ENCODE measurements around the gene PLEKHH2. TPM values are rescaled to one million over a fixed set of nuclear protein-coding genes. Genes with fewer than 3 reads are reported as not detected.

The PLEKHH2 gene
- total RNA-seq, 3 donors from 2014 or later, result 0.16 to 0.33 (median 0.26) TPM

DNA sequence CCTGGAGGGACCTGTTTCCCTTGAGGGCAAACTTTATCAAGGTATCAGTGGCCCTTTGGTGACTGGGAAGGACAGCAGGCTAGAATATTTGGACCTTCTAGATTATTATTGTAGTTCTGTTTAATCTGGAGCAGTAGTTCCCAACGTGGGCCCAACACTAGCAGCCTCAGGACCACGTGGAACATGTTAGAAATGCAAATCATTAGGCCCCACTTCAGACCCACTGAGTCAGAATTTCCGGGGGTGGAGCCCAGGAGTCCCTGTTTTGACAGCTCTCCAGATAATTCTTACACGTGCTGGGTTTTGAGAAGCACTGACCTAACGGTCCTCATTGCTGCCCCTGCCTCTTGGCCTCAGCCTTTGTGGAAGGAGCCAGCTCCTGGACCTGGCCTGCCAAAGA lies 111.3 kb downstream of the PLEKHH2 start:
- H3K27me3 Mint-ChIP-seq (ENCODE audit: low read depth), result no peaks in the 10 kb centered on the region
- DNase-seq (no peak), ATAC-seq (no peak)
- no peak overlapping the region for H3K4me3 Mint-ChIP-seq
- H3K36me3 Mint-ChIP-seq (ENCODE audit: insufficient read depth), result peaks cover 1% of the 10 kb centered on the region
- H3K9me3 Mint-ChIP-seq, result no peaks in the 10 kb centered on the region
- no peaks in the 10 kb centered on the region for H3K4me1 Mint-ChIP-seq (ENCODE audit: low read depth)

DNA sequence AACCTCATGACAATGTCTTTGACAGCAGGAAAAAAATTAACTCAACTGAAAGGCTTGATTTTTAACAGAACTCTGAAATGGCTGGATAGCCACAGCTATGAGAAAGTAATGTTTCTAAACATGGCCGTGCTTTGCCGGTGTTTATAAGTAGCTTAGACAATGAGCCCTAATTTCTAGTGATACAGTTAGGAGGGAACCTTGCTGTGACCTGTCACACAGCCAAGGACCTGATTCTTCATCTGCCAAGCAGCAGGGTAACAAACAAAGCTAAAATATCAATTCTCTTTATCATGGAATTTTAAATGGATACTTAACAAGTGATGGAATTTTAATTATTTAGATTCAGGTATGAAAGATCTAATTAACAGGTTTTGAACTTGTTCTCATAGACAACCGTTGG lies 112.5 kb downstream of the PLEKHH2 start:
- H3K9me3 Mint-ChIP-seq, result no peaks in the 10 kb centered on the region
- H3K27me3 Mint-ChIP-seq (ENCODE audit: low read depth), result no peaks in the 10 kb centered on the region
- no peaks in the 10 kb centered on the region for H3K36me3 Mint-ChIP-seq (ENCODE audit: insufficient read depth)
- no peak overlapping the region for H3K4me3 Mint-ChIP-seq
- DNase-seq, result no peak
- ATAC-seq, result no peak
- H3K4me1 Mint-ChIP-seq (ENCODE audit: low read depth), result no peaks in the 10 kb centered on the region

DNA sequence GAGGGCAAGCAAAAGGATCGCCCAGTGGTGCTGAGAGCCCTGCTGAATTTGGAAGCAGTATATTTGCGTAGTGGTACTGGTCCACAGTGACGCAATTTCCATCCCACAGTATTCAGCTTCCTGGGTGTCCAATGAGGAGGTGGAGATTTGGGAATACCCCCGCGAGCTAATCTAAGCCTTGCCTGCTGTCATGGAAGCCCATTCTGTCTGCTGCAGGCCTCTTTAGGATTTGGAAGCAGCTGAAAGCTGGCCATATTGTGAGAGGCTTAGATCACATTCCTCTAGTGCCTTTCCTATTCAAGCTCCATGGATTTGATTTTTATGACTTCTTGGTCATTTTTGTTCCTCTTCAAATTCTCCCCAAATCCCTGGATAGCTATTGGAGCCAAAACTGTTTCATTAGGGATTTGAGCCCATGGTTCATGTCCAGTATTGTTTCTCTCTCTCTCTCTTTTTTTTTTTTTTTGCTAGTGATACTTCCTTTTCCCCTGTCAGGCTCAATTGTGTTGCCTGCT lies 114.5 kb downstream of the PLEKHH2 start:
- DNase-seq, result no peak
- ATAC-seq, result no peak
- Mint-ChIP-seq H3K4me1 (ENCODE audit: low read depth) (no peaks in the 10 kb centered on the region), H3K4me3 (no peak overlapping the region), H3K27me3 (ENCODE audit: low read depth) (peaks cover 2% of the 10 kb centered on the region), H3K36me3 (ENCODE audit: insufficient read depth) (no peaks in the 10 kb centered on the region), H3K9me3 (no peaks in the 10 kb centered on the region)

DNA sequence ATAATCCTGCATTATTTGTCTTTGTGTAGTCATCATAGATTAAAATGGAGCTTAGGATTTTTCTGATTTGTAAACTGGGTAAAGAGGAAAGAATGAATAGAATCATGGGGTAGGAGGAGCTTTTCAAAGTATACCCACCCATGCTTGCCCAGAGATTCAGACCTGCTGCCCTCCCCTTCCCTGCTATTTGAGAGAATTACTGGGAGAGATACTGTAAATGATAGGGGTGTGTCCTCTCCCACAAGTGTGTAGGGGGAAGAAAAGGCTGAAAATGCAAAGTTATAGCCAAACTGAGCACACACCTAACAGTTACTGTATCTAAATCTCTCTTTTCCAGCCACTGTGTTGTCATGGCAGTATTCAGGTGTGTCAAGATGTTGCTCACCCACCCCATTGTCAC lies 115.2 kb downstream of the PLEKHH2 start:
- H3K4me3 Mint-ChIP-seq, result no peak overlapping the region
- ATAC-seq (no peak), DNase-seq (no peak)
- peaks cover 2% of the 10 kb centered on the region for H3K27me3 Mint-ChIP-seq (ENCODE audit: low read depth)
- H3K4me1 Mint-ChIP-seq (ENCODE audit: low read depth), result no peaks in the 10 kb centered on the region
- no peaks in the 10 kb centered on the region for H3K9me3 Mint-ChIP-seq
- no peaks in the 10 kb centered on the region for H3K36me3 Mint-ChIP-seq (ENCODE audit: insufficient read depth)

DNA sequence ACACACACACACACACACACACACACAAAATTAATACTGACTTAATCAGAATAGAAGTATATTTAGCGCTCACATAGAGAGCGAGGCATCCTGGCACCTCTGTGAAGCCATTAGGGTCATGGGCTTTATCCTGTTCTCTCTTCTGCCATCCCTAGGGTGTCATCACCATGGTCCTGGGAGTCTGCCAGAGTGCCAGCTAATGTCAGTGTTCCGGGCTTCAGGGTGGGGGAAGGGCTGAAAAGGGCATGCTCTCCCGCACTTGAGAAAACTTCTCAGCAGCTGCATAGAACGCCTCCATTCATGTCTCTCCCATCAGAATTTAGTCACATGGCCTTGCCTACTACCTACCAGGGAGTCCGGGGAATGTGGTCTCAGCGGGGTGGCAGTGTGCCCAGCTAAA lies 117.1 kb downstream of the PLEKHH2 start:
- ATAC-seq (no peak), DNase-seq (no peak)
- peaks cover 2% of the 10 kb centered on the region for H3K27me3 Mint-ChIP-seq (ENCODE audit: low read depth)
- no peak overlapping the region for H3K4me3 Mint-ChIP-seq
- no peaks in the 10 kb centered on the region for H3K9me3 Mint-ChIP-seq
- H3K4me1 Mint-ChIP-seq (ENCODE audit: low read depth), result no peaks in the 10 kb centered on the region
- no peaks in the 10 kb centered on the region for H3K36me3 Mint-ChIP-seq (ENCODE audit: insufficient read depth)

DNA sequence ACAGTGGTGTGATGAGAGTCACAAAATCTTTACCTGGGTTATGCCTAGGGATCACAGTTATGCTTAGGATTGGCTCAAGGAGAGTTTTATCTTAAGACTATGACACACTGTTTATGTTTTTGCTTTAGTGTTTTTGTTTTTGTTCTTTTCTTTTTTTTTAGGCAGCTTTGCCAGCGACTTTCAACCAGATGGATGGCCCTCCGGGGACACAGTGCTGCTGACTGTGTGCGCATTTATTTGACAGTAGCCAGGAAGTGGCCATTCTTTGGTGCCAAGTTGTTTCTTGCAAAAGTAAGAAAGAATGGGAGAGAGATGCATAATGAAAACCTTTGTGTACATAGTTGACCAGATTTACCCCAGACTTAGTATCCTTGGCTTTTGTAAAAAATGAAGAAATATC lies 121.7 kb downstream of the PLEKHH2 start:
- Mint-ChIP-seq H3K36me3 (ENCODE audit: insufficient read depth) (no peaks in the 10 kb centered on the region), H3K9me3 (no peaks in the 10 kb centered on the region), H3K27me3 (ENCODE audit: low read depth) (peaks cover 2% of the 10 kb centered on the region), H3K4me3 (no peak overlapping the region), H3K4me1 (ENCODE audit: low read depth) (no peaks in the 10 kb centered on the region)
- DNase-seq (no peak), ATAC-seq (no peak)

DNA sequence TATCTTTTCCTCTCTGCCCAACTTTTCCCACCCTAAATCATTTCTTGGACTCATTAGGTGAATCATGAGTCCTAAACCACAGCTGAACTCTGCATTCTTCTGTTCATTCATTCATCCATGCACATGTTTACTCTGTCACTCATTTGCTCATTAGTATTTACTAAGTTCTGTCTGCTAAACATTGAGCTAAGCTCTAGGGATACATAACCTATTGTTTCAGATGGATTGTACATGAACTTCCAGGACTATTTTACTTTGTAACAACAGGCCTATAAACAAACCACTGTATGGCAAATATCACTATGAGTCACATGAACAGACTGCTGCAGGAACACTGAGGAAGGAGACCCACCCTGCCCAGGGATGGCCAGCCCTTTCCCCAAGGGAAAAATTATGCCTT lies 122.1 kb downstream of the PLEKHH2 start:
- H3K4me1 Mint-ChIP-seq (ENCODE audit: low read depth), result no peaks in the 10 kb centered on the region
- H3K36me3 Mint-ChIP-seq (ENCODE audit: insufficient read depth), result no peaks in the 10 kb centered on the region
- DNase-seq, result no peak
- H3K27me3 Mint-ChIP-seq (ENCODE audit: low read depth), result peaks cover 2% of the 10 kb centered on the region
- H3K9me3 Mint-ChIP-seq, result no peaks in the 10 kb centered on the region
- no peak overlapping the region for H3K4me3 Mint-ChIP-seq
- no peak for ATAC-seq

DNA sequence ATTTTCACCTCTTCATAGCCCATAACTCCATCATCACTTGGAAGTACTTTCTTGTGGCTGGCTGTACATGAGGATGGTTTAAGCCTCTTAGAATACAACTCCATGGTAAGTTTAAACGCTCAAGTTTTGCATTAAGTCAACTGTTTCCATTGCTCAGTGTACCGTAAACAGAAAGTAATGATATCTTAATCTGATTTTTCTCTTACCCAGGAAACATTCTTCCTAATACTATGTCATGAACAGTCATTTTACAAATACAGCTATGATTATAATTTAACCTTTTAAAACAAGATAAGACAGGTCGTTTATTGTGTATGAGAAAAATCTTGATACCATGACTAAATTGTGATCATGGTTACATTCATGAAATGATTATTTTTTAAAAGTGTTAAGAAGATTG lies 125.2 kb downstream of the PLEKHH2 start:
- ATAC-seq (peak; percentile 67 to 71), DNase-seq (no peak)
- no peak overlapping the region for H3K4me3 Mint-ChIP-seq
- no peaks in the 10 kb centered on the region for H3K36me3 Mint-ChIP-seq (ENCODE audit: insufficient read depth)
- H3K4me1 Mint-ChIP-seq (ENCODE audit: low read depth), result peaks cover 3% of the 10 kb centered on the region
- no peaks in the 10 kb centered on the region for H3K9me3 Mint-ChIP-seq
- no peaks in the 10 kb centered on the region for H3K27me3 Mint-ChIP-seq (ENCODE audit: low read depth)

DNA sequence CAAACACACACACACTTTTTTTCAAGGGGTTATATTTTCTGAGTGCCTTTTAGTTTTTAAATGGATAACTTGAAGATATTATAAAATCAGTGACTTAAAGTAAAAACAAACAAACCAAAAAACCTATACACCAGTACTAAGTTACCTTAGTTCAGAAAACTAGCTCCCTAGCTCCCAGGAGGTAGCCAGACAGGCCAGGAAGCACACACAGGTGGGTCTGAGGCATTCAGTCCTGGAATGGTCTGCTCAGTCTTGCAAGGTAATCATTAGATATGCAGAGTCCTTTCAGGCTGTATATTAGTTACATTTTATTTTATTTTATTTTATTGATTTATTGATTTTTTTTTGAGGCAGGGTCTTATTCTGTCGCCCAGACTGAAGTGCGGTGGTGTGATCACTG lies 126.0 kb downstream of the PLEKHH2 start:
- Mint-ChIP-seq H3K9me3 (no peaks in the 10 kb centered on the region), H3K4me1 (ENCODE audit: low read depth) (peaks cover 3% of the 10 kb centered on the region), H3K4me3 (no peak overlapping the region), H3K27me3 (ENCODE audit: low read depth) (no peaks in the 10 kb centered on the region), H3K36me3 (ENCODE audit: insufficient read depth) (no peaks in the 10 kb centered on the region)
- ATAC-seq, result no peak
- no peak for DNase-seq

DNA sequence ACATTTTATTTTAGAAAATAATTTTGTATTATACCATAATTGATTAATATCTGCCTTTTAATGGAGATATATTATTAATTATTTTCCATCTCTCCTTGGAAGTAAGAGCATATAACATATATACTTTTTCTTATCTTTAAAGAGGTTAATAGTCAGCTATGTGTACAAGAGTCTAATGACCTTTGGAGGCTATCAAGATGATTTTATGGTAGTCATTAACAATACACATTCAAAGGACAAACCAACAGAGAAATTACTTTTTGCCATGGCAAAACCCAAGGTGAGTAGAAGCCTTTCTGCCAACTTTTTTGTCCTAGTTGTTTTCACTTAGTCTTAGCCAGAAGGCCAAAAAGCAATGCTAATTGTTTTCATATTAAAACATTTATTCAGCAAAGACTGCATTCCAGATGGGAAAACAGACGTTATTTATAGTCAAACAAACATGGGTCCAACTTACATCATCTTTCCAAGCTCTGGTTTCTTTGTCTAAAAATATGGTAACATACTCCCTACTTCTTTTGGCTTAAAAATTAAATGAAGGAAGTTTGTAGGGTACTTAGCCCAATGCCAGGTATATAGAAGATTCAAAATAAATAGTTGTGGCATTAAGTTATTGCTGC lies 127.1 kb downstream of the PLEKHH2 start:
- Mint-ChIP-seq H3K4me1 (ENCODE audit: low read depth) (peaks cover 3% of the 10 kb centered on the region), H3K36me3 (ENCODE audit: insufficient read depth) (no peaks in the 10 kb centered on the region), H3K9me3 (no peaks in the 10 kb centered on the region), H3K27me3 (ENCODE audit: low read depth) (no peaks in the 10 kb centered on the region), H3K4me3 (no peak overlapping the region)
- ATAC-seq (no peak), DNase-seq (no peak)

DNA sequence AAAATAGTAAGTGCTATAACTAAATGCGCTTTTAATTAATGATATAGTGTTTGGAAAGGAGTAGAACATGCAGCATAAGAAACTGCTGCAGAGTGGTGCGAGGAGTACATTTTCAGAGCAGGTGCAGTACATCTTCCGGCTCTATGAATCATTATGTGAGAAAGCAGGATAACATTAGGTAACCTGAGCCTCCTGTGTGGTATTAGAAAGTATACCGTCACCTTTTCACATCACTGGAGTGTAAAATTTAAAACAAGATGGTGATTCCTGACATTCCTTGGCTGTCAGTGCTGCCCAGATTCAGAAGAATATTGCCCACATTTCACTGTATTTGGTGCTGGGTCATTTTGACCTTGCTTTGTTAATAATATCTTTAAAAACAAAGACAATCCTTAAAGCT lies 128.9 kb downstream of the PLEKHH2 start:
- no peak overlapping the region for H3K4me3 Mint-ChIP-seq
- ATAC-seq, result no peak
- no peaks in the 10 kb centered on the region for H3K9me3 Mint-ChIP-seq

DNA sequence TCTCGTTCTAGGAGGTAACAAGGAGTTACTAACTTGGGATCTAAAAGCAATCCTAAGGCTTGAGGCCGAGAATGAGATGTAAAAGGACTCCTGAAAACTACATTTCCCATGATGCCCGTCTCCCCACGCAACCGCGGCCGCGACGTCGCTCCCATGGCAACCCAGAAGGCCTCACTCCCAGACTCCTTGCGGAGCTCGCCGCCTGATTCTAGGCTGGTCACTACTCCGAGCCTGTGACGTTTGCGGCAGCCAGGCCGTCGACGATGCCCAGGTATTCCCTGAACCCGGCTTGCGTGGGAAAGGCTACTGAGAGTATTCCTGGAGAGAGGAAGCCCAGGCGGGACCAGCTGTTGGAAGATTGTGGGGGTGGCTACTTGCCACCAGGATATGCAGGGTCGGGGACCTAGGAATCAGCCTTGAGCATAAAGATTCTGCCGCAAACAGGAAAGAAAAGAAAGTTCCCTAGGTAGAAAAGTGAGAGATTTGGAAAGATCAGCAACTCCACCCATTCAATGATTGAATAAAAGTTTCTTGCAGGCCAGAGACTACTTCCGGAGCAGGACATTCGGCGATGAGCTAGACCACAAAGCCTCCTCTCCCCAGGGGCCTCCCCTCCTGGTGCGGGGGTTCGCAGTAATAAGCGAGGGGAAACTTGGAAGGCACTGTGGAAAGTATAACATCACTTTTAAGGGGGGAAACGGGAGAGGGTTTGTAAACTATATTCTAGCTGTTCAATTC lies 137.0 kb downstream of the PLEKHH2 start, which contains the start of gene DYNC2LI1:
Gene DYNC2LI1 (plus strand): TSS at position 164 of the 738 bp plus-strand sequence. CDS start 100 bp downstream, at position 264.
- ATAC-seq (peak; percentile 97 to 99), DNase-seq (peak; percentile 69)
- peak within 1 kb of the TSS; percentile 98 for H3K4me3 Mint-ChIP-seq
- H3K27me3 Mint-ChIP-seq (ENCODE audit: low read depth), result no peaks in the 10 kb centered on the region
- H3K4me1 Mint-ChIP-seq (ENCODE audit: low read depth), result peaks cover 16% of the 10 kb centered on the region
- no peaks in the 10 kb centered on the region for H3K36me3 Mint-ChIP-seq (ENCODE audit: insufficient read depth)
- no peaks in the 10 kb centered on the region for H3K9me3 Mint-ChIP-seq

More for the DNA sequence above, 128.9 kb downstream of the PLEKHH2 start:
- H3K27me3 Mint-ChIP-seq (ENCODE audit: low read depth), result no peaks in the 10 kb centered on the region
- no peak for DNase-seq
- no peaks in the 10 kb centered on the region for H3K36me3 Mint-ChIP-seq (ENCODE audit: insufficient read depth)
- H3K4me1 Mint-ChIP-seq (ENCODE audit: low read depth), result peaks cover 3% of the 10 kb centered on the region

DNA sequence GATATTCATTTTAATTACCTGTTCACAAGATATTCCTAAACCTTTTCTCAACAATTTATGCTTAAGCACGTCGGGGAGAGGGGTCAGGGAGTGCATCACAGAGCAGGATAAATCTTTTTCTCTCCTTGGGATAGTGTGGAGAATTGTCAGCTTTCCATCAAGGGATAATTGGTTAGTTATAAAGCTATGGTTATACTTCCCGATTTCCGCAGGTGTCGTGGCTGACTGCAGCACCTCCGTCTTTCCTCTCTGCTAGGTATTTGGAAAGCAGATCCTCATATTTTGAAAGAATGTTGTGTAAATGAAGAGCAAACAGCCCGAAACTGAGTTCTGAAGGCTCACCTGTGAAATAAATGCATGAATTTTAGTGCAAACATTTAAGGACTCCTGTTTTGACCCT lies 137.6 kb downstream of the PLEKHH2 start:
- H3K4me1 Mint-ChIP-seq (ENCODE audit: low read depth), result peaks cover 16% of the 10 kb centered on the region
- ATAC-seq, result no peak
- peak overlapping the region; percentile 98 for H3K4me3 Mint-ChIP-seq
- H3K9me3 Mint-ChIP-seq, result no peaks in the 10 kb centered on the region
- no peaks in the 10 kb centered on the region for H3K27me3 Mint-ChIP-seq (ENCODE audit: low read depth)
- peaks cover 4% of the 10 kb centered on the region for H3K36me3 Mint-ChIP-seq (ENCODE audit: insufficient read depth)
- no peak for DNase-seq

DNA sequence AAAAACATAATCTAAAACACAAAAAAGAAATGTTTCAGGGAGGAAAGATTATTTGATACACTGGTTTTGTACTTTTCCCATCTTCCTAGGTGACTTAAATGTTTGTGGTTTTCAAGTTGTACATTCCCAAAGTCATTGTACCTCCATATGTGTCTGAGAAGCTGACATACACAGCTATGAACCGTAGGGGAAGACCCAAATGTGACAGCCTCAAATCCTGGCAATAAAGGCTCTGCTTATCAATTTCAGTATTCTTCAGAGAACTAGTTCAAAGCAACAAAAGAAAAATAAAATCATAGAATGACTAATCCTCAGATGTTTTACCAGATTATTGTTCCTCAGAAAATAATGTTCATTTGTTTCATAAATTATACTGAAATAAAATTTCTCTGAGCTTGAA lies 139.3 kb downstream of the PLEKHH2 start:
- Mint-ChIP-seq H3K4me3 (no peak overlapping the region), H3K9me3 (no peaks in the 10 kb centered on the region), H3K36me3 (ENCODE audit: insufficient read depth) (peaks cover 13% of the 10 kb centered on the region), H3K4me1 (ENCODE audit: low read depth) (peaks cover 16% of the 10 kb centered on the region), H3K27me3 (ENCODE audit: low read depth) (no peaks in the 10 kb centered on the region)
- DNase-seq (no peak), ATAC-seq (peak; percentile 27 to 44)

Data from activated T-cell treated with anti-CD3 and anti-CD28 coated beads, Interleukin-2, amount 50 U/mL, for 4 hours (primary cell).